K562 (cell line): ENCODE measurements around the gene C2CD2L. TPM values are rescaled to one million over a fixed set of nuclear protein-coding genes. Genes with fewer than 3 reads are reported as not detected.

ENCODE experiments used
- ATAC-seq: fragments of 200-7000 bp; cut with Tn5 transposase; 3 replicates; pipeline ENCODE4 v1.9.1; 2020; ENCODE audit warnings: moderate library complexity
- BruUV-seq: library from RNA; stranded (reverse); fragments of 400-500 nt; replicated peaks from 2 replicates; lab custom pipeline; 2021; lab: Mats Ljungman, UMichigan
- CTCF ChIA-PET: fragments of 300-600 bp; formaldehyde crosslinking; extraction: SDS; loops from one replicate; lab custom pipeline; 2021; ENCODE audit warnings: low intra/inter-chr PET ratio; lab: Yijun Ruan, JAX
- POLR2A ChIA-PET: fragments of 300-600, 350-650 bp; sonication (Branson Sonifier 250); formaldehyde crosslinking; extraction: SDS; loops from one replicate; lab custom pipeline; 2021; ENCODE audit warnings: antibody characterized with exemption, inconsistent platforms; lab: Yijun Ruan, JAX
- DNase-seq, 4 experiments: peaks; one replicate each; pipeline versions ENCODE4 v3.0.0 to v3.0.0-alpha.2; 2011 to 2018; ENCODE audit warnings: low spot score in 3 of 4, mixed read lengths in 3 of 4; ENCODE audit errors: extremely low read depth in 1 of 4
- FAIRE-seq: peaks from 2 replicates; lab custom pipeline; 2011; peaks lifted over from hg19 to GRCh38; lab: Jason Lieb, UNC
- H2AFZ ChIP-seq: 2 replicates; pipeline ENCODE4 v1.6.0; 2011; ENCODE audit warnings: low read depth, low read length, control low read depth, inconsistent platforms
- H3K27ac ChIP-seq: fragments of 200-600 bp; 3 replicates; pipeline ENCODE4 v1.8.0; 2011; ENCODE audit warnings: low read depth, mild to moderate bottlenecking, control low read depth, inconsistent platforms, low read length, moderate library complexity, mixed read lengths; ENCODE audit errors: extremely low read depth
- H3K27me3 ChIP-seq, 2 experiments: fragments of 300-600 bp in 1 of 2; 2 replicates in 1 of 2; 3 replicates in 1 of 2; pipeline versions ENCODE4 v1.6.0 to v1.8.0; 2011; ENCODE audit warnings: inconsistent platforms in 2 of 2, low read length in 2 of 2, mild to moderate bottlenecking in 1 of 2, mixed read lengths in 1 of 2, moderate library complexity in 1 of 2; ENCODE audit not compliant: control insufficient read depth in 2 of 2, insufficient read depth in 2 of 2
- H3K36me3 ChIP-seq: fragments of 300-600 bp; 3 replicates; pipeline ENCODE4 v1.8.0; 2011; ENCODE audit warnings: mild to moderate bottlenecking, low read length, inconsistent platforms; ENCODE audit not compliant: control insufficient read depth, insufficient read depth
- H3K4me1 ChIP-seq, 2 experiments: fragments of 200-600 bp in 1 of 2; replicated peaks in 1 of 2; 2 replicates in 1 of 2; 3 replicates in 1 of 2; pipeline versions ENCODE4 v1.5.1 to v1.8.0; 2011; ENCODE audit warnings: inconsistent platforms in 2 of 2, low read length in 2 of 2, mild to moderate bottlenecking in 1 of 2, mixed read lengths in 1 of 2, moderate library complexity in 1 of 2; ENCODE audit not compliant: control insufficient read depth in 2 of 2, insufficient read depth in 2 of 2
- H3K4me2 ChIP-seq: 2 replicates; pipeline ENCODE4 v1.6.1; 2011; ENCODE audit warnings: low read length, control low read depth, inconsistent platforms, mixed read lengths; ENCODE audit not compliant: insufficient read depth
- H3K4me3 ChIP-seq: fragments of 200-600 bp; sonication (generic), shearing (Covaris generic); 2 replicates; pipeline ENCODE4 v1.5.1; 2016; ENCODE audit warnings: control low read depth, inconsistent platforms
- H3K79me2 ChIP-seq: fragments of 200-600 bp; 3 replicates; pipeline ENCODE4 v1.8.0; 2011; ENCODE audit warnings: low read length, inconsistent platforms; ENCODE audit not compliant: control insufficient read depth, insufficient read depth
- H3K9ac ChIP-seq, 2 experiments: 2 replicates each; pipeline versions ENCODE4 v1.6.0 to v1.6.1; 2011; ENCODE audit warnings: low read depth in 2 of 2, low read length in 2 of 2, control low read depth in 1 of 2, inconsistent platforms in 1 of 2, mild to moderate bottlenecking in 1 of 2, mixed read lengths in 1 of 2; ENCODE audit not compliant: insufficient read depth in 1 of 2
- H3K9me1 ChIP-seq: one replicate; pipeline ENCODE4 v1.6.0; 2011; ENCODE audit warnings: inconsistent platforms, mild to moderate bottlenecking, low read length, moderate library complexity; ENCODE audit not compliant: control insufficient read depth, insufficient read depth
- H3K9me3 ChIP-seq: replicated peaks from 2 replicates; pipeline ENCODE4 v1.5.1; 2011; ENCODE audit warnings: low read depth, low read length, inconsistent platforms; ENCODE audit not compliant: control insufficient read depth, insufficient read depth
- H4K20me1 ChIP-seq: replicated peaks from 2 replicates; pipeline ENCODE4 v1.6.1; 2011; ENCODE audit warnings: low read length, inconsistent platforms, mixed read lengths; ENCODE audit not compliant: control insufficient read depth, insufficient read depth
- BCLAF1 ChIP-seq, 2 experiments: fragments of 450-650 bp in 1 of 2; IDR thresholded peaks; 2 replicates each; pipeline ENCODE4 v1.6.1; 2011 to 2017; ENCODE audit warnings: low read depth in 2 of 2, antibody characterized with exemption in 1 of 2, borderline replicate concordance in 1 of 2, low read length in 1 of 2, mild to moderate bottlenecking in 1 of 2, mixed read lengths in 1 of 2; ENCODE audit not compliant: control insufficient read depth in 1 of 2
- CEBPG ChIP-seq, 3 experiments: fragments of 200-800 bp in 1 of 3; sonication (Bioruptor generic) in 1 of 3; sonication (generic) in 1 of 3; formaldehyde crosslinking in 1 of 3; IDR thresholded peaks in 2 of 3; conservative IDR thresholded peaks in 1 of 3; 2 replicates each; pipeline versions ENCODE4 v1.6.1 to v1.8.0; 2016 to 2022; ENCODE audit warnings: missing compliant biosample characterization in 2 of 3, missing genetic modification characterization in 2 of 3, mild to moderate bottlenecking in 1 of 3, missing genetic modification reagents in 1 of 3
- GTF2A2 ChIP-seq: IDR thresholded peaks from 2 replicates; pipeline ENCODE4 v1.6.1; 2016; ENCODE audit warnings: mild to moderate bottlenecking, missing genetic modification characterization, missing compliant biosample characterization
- PHB ChIP-seq: fragments of 250-450 bp; sonication (Bioruptor Pico); IDR thresholded peaks from 2 replicates; pipeline ENCODE4 v1.5.0; 2021
- SUPT5H ChIP-seq: fragments of 450-650 bp; IDR thresholded peaks from 2 replicates; pipeline ENCODE4 v1.6.1; 2016
- VEZF1 ChIP-seq: fragments of 200-800 bp; sonication (Bioruptor generic); IDR thresholded peaks from 2 replicates; pipeline ENCODE4 v1.6.1; 2017; ENCODE audit warnings: missing genetic modification characterization, missing compliant biosample characterization
- ZFP30 ChIP-seq: fragments of 250-450 bp; sonication (Bioruptor Pico); IDR thresholded peaks from 2 replicates; pipeline ENCODE4 v1.8.0; 2022; ENCODE audit warnings: moderate library complexity, mild to moderate bottlenecking, inconsistent platforms, borderline replicate concordance
- WGBS: fragments of 100-300 bp; shearing (Covaris generic); methylation state at CpG from one replicate; pipeline ENCODE4 v1.1.6; 2016; ENCODE audit warnings: low coverage, mixed read lengths; ENCODE audit not compliant: insufficient coverage; ENCODE audit errors: missing lambda C conversion rate; 5-methylcytosine and 5-hydroxymethylcytosine counted together
- in situ Hi-C: fragments of 300-500 bp; cut with MboI; formaldehyde crosslinking; loops from 4 replicates; pipeline ENCODE4 v1.15.0; 2018; ENCODE audit warnings: inconsistent platforms, mixed read lengths
- intact Hi-C: fragments of 100-400 bp; cut with micrococcal nuclease; formaldehyde crosslinking; loops from 2 replicates; pipeline ENCODE4 v1.14.2; 2022
- polyA plus RNA-seq, 8 experiments: library from polyadenylated mRNA; depleted of rRNA in 4 of 8; stranded (reverse) in 5 of 8; unstranded in 3 of 8; fragments of >200 nt; fragmentation: Nextera tagmentation in 2 of 8; fragmentation: Illumina TruSeq in 1 of 8; extraction: Ambion mirVana in 2 of 8; extraction: Trizol in 1 of 8; gene quantifications; 2 replicates each; pipeline versions ENCODE4 v1.2.1 to v1.2.3, GENCODE V29; 2011 to 2014; ENCODE audit warnings: inconsistent platforms in 1 of 8, missing spikeins in 1 of 8
- total RNA-seq, 7 experiments: library from RNA; depleted of rRNA in 6 of 7; stranded (reverse); fragments of >200 nt in 6 of 7; fragmentation: Illumina TruSeq in 2 of 7; extraction: Trizol in 2 of 7; gene quantifications; 2 replicates each; pipeline versions ENCODE4 v1.2.1 to v1.2.3, GENCODE V29; 2011 to 2021; ENCODE audit warnings: low replicate concordance in 1 of 7
- TF ChIP-seq, protein P1 (sequence below), 2 experiments: fragments of 250-450 bp in 1 of 2; fragments of 450-650 bp in 1 of 2; sonication (Bioruptor Pico) in 1 of 2; IDR thresholded peaks; 2 replicates each; pipeline versions ENCODE4 v1.6.1 to v1.8.0; 2016 to 2021; ENCODE audit warnings: mild to moderate bottlenecking in 2 of 2, moderate library complexity in 2 of 2, missing compliant biosample characterization in 1 of 2, missing genetic modification characterization in 1 of 2
- TF ChIP-seq, protein P2 (sequence below), 2 experiments: fragments of 450-650 bp in 1 of 2; sonication (generic) in 1 of 2; formaldehyde crosslinking in 1 of 2; IDR thresholded peaks in 1 of 2; conservative IDR thresholded peaks in 1 of 2; 2 replicates each; pipeline versions ENCODE4 v1.6.1 to v1.8.1; 2016 to 2023; ENCODE audit warnings: mild to moderate bottlenecking in 2 of 2, moderate library complexity in 2 of 2, inconsistent platforms in 1 of 2, missing genetic modification reagents in 1 of 2

Gene C2CD2L
- total and polyA plus RNA-seq, 9 of the 15 experiments (the other 6 are each of a cell fraction or from before 2014, with no cell fraction given) = 0.66 to 41.2 (median 14.8) TPM

DNA sequence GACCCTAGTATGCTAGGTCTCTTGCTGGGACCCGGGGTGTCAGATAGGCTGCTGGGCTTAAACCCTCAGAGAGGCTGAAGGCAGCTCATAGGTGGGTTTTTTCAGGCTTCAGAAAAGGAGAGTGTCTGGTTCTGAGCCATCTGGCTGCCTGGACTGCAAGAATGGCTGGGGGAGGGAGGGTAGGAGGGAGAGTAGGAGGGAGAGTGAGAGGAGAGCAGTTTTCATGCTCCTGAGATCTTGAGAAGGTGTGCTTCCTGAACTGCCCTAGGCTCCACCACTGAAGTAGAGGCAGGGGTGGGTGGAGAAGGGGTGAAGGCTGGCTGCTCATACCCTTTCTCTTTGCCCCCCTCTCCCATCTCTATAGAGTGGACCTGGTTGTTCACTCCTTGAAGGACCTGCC, 17.8 kb upstream of the C2CD2L start (continued):
- TF ChIP-seq, protein P1, sequence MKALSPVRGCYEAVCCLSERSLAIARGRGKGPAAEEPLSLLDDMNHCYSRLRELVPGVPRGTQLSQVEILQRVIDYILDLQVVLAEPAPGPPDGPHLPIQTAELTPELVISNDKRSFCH (CRISPR knock-in tag; IDR thresholded peaks at IDR 0.05) = no peak
- TF ChIP-seq, protein P1 (tag; IDR thresholded peaks at IDR 0.05) = no peak
- TF ChIP-seq VEZF1 (CRISPR knock-in tag) = no peak

GRCh38 chr11:119091178-119091577, 16.0 kb upstream of the C2CD2L start:
- POLR2A ChIA-PET = interaction anchor here (0.6 to 5.5 kb wide), 10 partner anchors 9 to 290 kb away, joined by 3 to 68 read pairs (median 4); partner anchors contain the start of genes C2CD2L, DPAGT1, HYOU1 and VPS11
- TF ChIP-seq CEBPG (CRISPR knock-in tag; IDR thresholded peaks at IDR 0.05) (0 out of 2 replicates have a peak, but pooled peaks have one; percentile 36), CEBPG (tag; conservative IDR thresholded peaks at IDR 0.05 in 1 of 2, IDR thresholded peaks at IDR 0.05 in 1 of 2) (0 out of 4 replicates have a peak, but pooled peaks of 1 of the 2 experiments have one; percentile 9), PHB (0 out of 2 replicates have a peak, but pooled peaks have one; percentile 27), ZFP30 (CRISPR knock-in tag) (no peak), BCLAF1 (IDR thresholded peaks at IDR 0.05; ENCODE audit: borderline replicate concordance in 1 of 2, control insufficient read depth in 1 of 2, low read depth in 2 of 2, low read length in 1 of 2) (no peak), GTF2A2 (tag) (no peak), SUPT5H (0 out of 2 replicates have a peak, but pooled peaks have one; percentile 11)
- TF ChIP-seq, protein P2, sequence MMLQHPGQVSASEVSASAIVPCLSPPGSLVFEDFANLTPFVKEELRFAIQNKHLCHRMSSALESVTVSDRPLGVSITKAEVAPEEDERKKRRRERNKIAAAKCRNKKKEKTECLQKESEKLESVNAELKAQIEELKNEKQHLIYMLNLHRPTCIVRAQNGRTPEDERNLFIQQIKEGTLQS (IDR thresholded peaks at IDR 0.05) = peak; percentile 64
- TF ChIP-seq, protein P2 (CRISPR knock-in tag; conservative IDR thresholded peaks at IDR 0.05) = no peak

More at GRCh38 chr11:119091178-119091577, 16.0 kb upstream of the C2CD2L start:
- H3K4me2 ChIP-seq = peak overlapping the region; percentile 98
- H3K27ac ChIP-seq = peak overlapping the region; percentile 95
- peak in 2 of 4 experiments; percentile 8 to 36 for DNase-seq
- in situ Hi-C loops = no loop called here
- ATAC-seq = no peak
- WGBS = 43% methylated on average over 9 of the region's 9 CpGs
- H3K9me3 ChIP-seq = no peaks in the 10 kb centered on the region
- H3K36me3 ChIP-seq = peaks cover 60% of the 10 kb centered on the region
- no peak for FAIRE-seq
- H3K27me3 ChIP-seq = no peaks in the 10 kb centered on the region; a peak in 1 of 5 replicates
- peaks cover 91% of the 10 kb centered on the region for H3K79me2 ChIP-seq
- peak overlapping the region; percentile 94 for H3K4me3 ChIP-seq
- intact Hi-C loops = no loop called here
- no TSS peak for BruUV-seq
- H3K9me1 ChIP-seq = no peaks in the 10 kb centered on the region
- peaks cover 36 to 58% of the 10 kb centered on the region in 2 experiments for H3K4me1 ChIP-seq
- H2AFZ ChIP-seq = no peak overlapping the region
- CTCF ChIA-PET = no interaction called here
- peak overlapping the region; percentile 85 to 94 for H3K9ac ChIP-seq
- peaks cover 25% of the 10 kb centered on the region for H4K20me1 ChIP-seq
